Measurements from ENCODE around the gene ARHGAP26.

Gene ARHGAP26

GRCh38 chr5:142726188-142726731, 43.9 kb upstream of the ARHGAP26 start:
- H3K27ac ChIP-seq: peak overlapping the region; percentile 20 to 53
- TF ChIP-seq CTCF (IDR thresholded peaks at IDR 0.05): no peak
- no peak overlapping the region for H3K4me3 ChIP-seq
- no peak for DNase-seq (ENCODE audit: low spot score)

- DNase-seq (ENCODE audit: low spot score): peak; percentile 31
- Histone ChIP-seq H3K4me3 (no peak overlapping the region), H3K27ac (no peak overlapping the region)
- no peak for TF ChIP-seq CTCF (IDR thresholded peaks at IDR 0.05)
Observed at GRCh38 chr5:142727735-142728047, 42.5 kb upstream of the ARHGAP26 start.

GRCh38 chr5:142735323-142736246, 34.6 kb upstream of the ARHGAP26 start:
- no peak overlapping the region for H3K27ac ChIP-seq
- DNase-seq (ENCODE audit: low spot score): peak; percentile 24
- no peak overlapping the region for H3K4me3 ChIP-seq
- TF ChIP-seq CTCF (IDR thresholded peaks at IDR 0.05): no peak

GRCh38 chr5:142736247-142736632, 33.9 kb upstream of the ARHGAP26 start:
- no peak for TF ChIP-seq CTCF (IDR thresholded peaks at IDR 0.05)
- no peak overlapping the region for H3K27ac ChIP-seq
- DNase-seq (ENCODE audit: low spot score): no peak
- H3K4me3 ChIP-seq: no peak overlapping the region

GRCh38 chr5:142737179-142737578, 33.0 kb upstream of the ARHGAP26 start:
- Histone ChIP-seq H3K4me3 (no peak overlapping the region), H3K27ac (no peak overlapping the region)
- no peak for TF ChIP-seq CTCF (IDR thresholded peaks at IDR 0.05)
- no peak for DNase-seq (ENCODE audit: low spot score)

- no peak for DNase-seq (ENCODE audit: low spot score)
- no peak overlapping the region for H3K4me3 ChIP-seq
- TF ChIP-seq CTCF (IDR thresholded peaks at IDR 0.05): no peak
- H3K27ac ChIP-seq: no peak overlapping the region
Observed at GRCh38 chr5:142740474-142741242, 29.5 kb upstream of the ARHGAP26 start.
